Measurements from ENCODE around the gene PPL.
"Not testable (repeated sequence)": the region's sequence is repeated elsewhere in the genome, so short reads cannot be mapped to it uniquely, and the experiment has no call there.

PPL gene

GRCh38 chr16:4936991-4937781 is at the start of gene PPL:
PPL (minus strand) TSS chr16:4937148; CDS start chr16:4937045, 103 bp downstream.
- peak; percentile 32 for DNase-seq (ENCODE audit: low spot score)

- no peak for DNase-seq (ENCODE audit: low spot score)
Observed at GRCh38 chr16:4984174-4984990, 47.4 kb upstream of the PPL start.

- DNase-seq (ENCODE audit: low spot score) = no peak
Observed at GRCh38 chr16:4982056-4982867, 45.3 kb upstream of the PPL start.

- no peak for DNase-seq (ENCODE audit: low spot score)
Observed at GRCh38 chr16:4981473-4981872, 44.5 kb upstream of the PPL start.

- DNase-seq (ENCODE audit: low spot score) = no peak
Observed at GRCh38 chr16:4980691-4981090, 43.7 kb upstream of the PPL start.

- no peak for DNase-seq (ENCODE audit: low spot score)
Observed at GRCh38 chr16:4979736-4980660, 43.0 kb upstream of the PPL start.

- no peak for DNase-seq (ENCODE audit: low spot score)
Observed at GRCh38 chr16:4979164-4979563, 42.2 kb upstream of the PPL start.

- DNase-seq (ENCODE audit: low spot score) = no peak
Observed at GRCh38 chr16:4976611-4977145, 39.7 kb upstream of the PPL start.

GRCh38 chr16:4976079-4976478 is 39.1 kb upstream of the PPL start:
- DNase-seq (ENCODE audit: low spot score) = no peak

GRCh38 chr16:4972938-4973587 is 36.1 kb upstream of the PPL start:
- DNase-seq (ENCODE audit: low spot score) = no peak

GRCh38 chr16:4970010-4970409 is 33.1 kb upstream of the PPL start:
- DNase-seq (ENCODE audit: low spot score) = no peak

GRCh38 chr16:4968879-4969483 is 32.0 kb upstream of the PPL start:
- DNase-seq (ENCODE audit: low spot score) = no peak

- DNase-seq (ENCODE audit: low spot score) = not testable (repeated sequence)
Observed at GRCh38 chr16:4968278-4968677, 31.3 kb upstream of the PPL start.

GRCh38 chr16:4966736-4967453 is 29.9 kb upstream of the PPL start:
- no peak for DNase-seq (ENCODE audit: low spot score)

GRCh38 chr16:4963527-4963926 is 26.6 kb upstream of the PPL start:
- not testable (repeated sequence) for DNase-seq (ENCODE audit: low spot score)

- no peak for DNase-seq (ENCODE audit: low spot score)
Observed at GRCh38 chr16:4962716-4963115, 25.8 kb upstream of the PPL start.

- DNase-seq (ENCODE audit: low spot score) = no peak
Observed at GRCh38 chr16:4960579-4960978, 23.6 kb upstream of the PPL start.

GRCh38 chr16:4958510-4959438 is 21.8 kb upstream of the PPL start:
- DNase-seq (ENCODE audit: low spot score) = no peak
